HepG2 (cell line): ENCODE data around the gene CYP27B1. TPM values are rescaled to one million over a fixed set of nuclear protein-coding genes. Genes with fewer than 3 reads are reported as not detected.

Experiments used
- ATAD3A ChIP-seq: sonication (generic); formaldehyde crosslinking; IDR thresholded peaks from 2 replicates; pipeline ENCODE4 v1.4.0; 2020; ENCODE audit warnings: missing genetic modification reagents
- GATA4 ChIP-seq: sonication (generic); IDR thresholded peaks from 2 replicates; pipeline ENCODE4 v1.6.1; 2016; ENCODE audit warnings: antibody characterized with exemption, low read depth, borderline replicate concordance
- PCBP1 ChIP-seq: fragments of 200-400 bp; formaldehyde crosslinking; IDR thresholded peaks from 2 replicates; pipeline ENCODE4 v1.6.1; 2017; ENCODE audit warnings: mild to moderate bottlenecking, low read depth, low read length, borderline replicate concordance
- REPIN1 ChIP-seq: sonication (generic); formaldehyde crosslinking; IDR thresholded peaks from 2 replicates; pipeline ENCODE4 v1.8.0; 2022; ENCODE audit warnings: missing genetic modification reagents, low read depth, mild to moderate bottlenecking, borderline replicate concordance
- SP4 ChIP-seq: sonication (generic); formaldehyde crosslinking; IDR thresholded peaks from 2 replicates; pipeline ENCODE4 v1.8.1; 2023; ENCODE audit warnings: mild to moderate bottlenecking, missing genetic modification reagents
- TEAD2 ChIP-seq: sonication (generic); formaldehyde crosslinking; IDR thresholded peaks from 2 replicates; pipeline ENCODE4 v1.9.0; 2021; ENCODE audit warnings: missing genetic modification reagents
- ZNF234 ChIP-seq: sonication (generic); formaldehyde crosslinking; conservative IDR thresholded peaks from 2 replicates; pipeline ENCODE4 v1.5.1; 2020; ENCODE audit warnings: mild to moderate bottlenecking, missing genetic modification reagents
- ZNF564 ChIP-seq: sonication (generic); formaldehyde crosslinking; IDR thresholded peaks from 2 replicates; pipeline ENCODE4 v1.8.1; 2023; ENCODE audit warnings: mild to moderate bottlenecking, missing genetic modification reagents
- ZNF709 ChIP-seq: sonication (generic); formaldehyde crosslinking; IDR thresholded peaks from 2 replicates; pipeline ENCODE4 v1.5.0; 2020; ENCODE audit warnings: mild to moderate bottlenecking, missing genetic modification reagents
- ZSCAN9 ChIP-seq: IDR thresholded peaks from 2 replicates; pipeline ENCODE4 v1.6.1; 2016; ENCODE audit warnings: borderline replicate concordance
- polyA plus RNA-seq, 8 experiments: library from polyadenylated mRNA; depleted of rRNA in 3 of 8; stranded (reverse) in 7 of 8; unstranded in 1 of 8; fragments of >200 nt; fragmentation: Illumina TruSeq in 4 of 8; extraction: Trizol in 4 of 8; gene quantifications; 2 replicates each; pipeline versions ENCODE4 v1.2.1 to v1.2.3, GENCODE V29; 2011 to 2016; ENCODE audit warnings: low read depth in 4 of 8, missing spikeins in 1 of 8, mixed read lengths in 1 of 8; ENCODE audit not compliant: insufficient read depth in 1 of 8
- total RNA-seq, 5 experiments: library from RNA; depleted of rRNA; stranded (reverse); fragments of >200 nt; fragmentation: Illumina TruSeq; extraction: Trizol; gene quantifications; 2 replicates each; pipeline ENCODE4 v1.2.3, GENCODE V29; 2016; ENCODE audit warnings: low read depth in 1 of 5
- TF ChIP-seq, protein P1 (sequence below): sonication (generic); formaldehyde crosslinking; IDR thresholded peaks from 2 replicates; pipeline ENCODE4 v1.4.0; 2020; ENCODE audit warnings: mild to moderate bottlenecking, missing genetic modification reagents, borderline replicate concordance
- TF ChIP-seq, protein P2 (sequence below): IDR thresholded peaks from 2 replicates; pipeline ENCODE4 v1.6.1; 2016; ENCODE audit warnings: low read depth, control low read depth
- TF ChIP-seq, protein P3 (sequence below): sonication (generic); formaldehyde crosslinking; IDR thresholded peaks from 2 replicates; pipeline ENCODE4 v1.5.1; 2020; ENCODE audit warnings: mild to moderate bottlenecking, missing genetic modification reagents, moderate library complexity
- TF ChIP-seq, protein P4 (sequence below): sonication (generic); formaldehyde crosslinking; IDR thresholded peaks from 2 replicates; pipeline ENCODE4 v1.4.0; 2020; ENCODE audit warnings: mild to moderate bottlenecking, low read depth, missing genetic modification reagents
- TF ChIP-seq, protein P5 (sequence below): sonication (generic); formaldehyde crosslinking; IDR thresholded peaks from 2 replicates; pipeline ENCODE4 v1.9.0; 2022; ENCODE audit warnings: missing genetic modification reagents, mild to moderate bottlenecking, borderline replicate concordance

Gene CYP27B1
- total and polyA plus RNA-seq, 2 of the 13 experiments (the other 11 are each of a cell fraction or from before 2014, with no cell fraction given) = 2.3 to 3.0 TPM

DNA sequence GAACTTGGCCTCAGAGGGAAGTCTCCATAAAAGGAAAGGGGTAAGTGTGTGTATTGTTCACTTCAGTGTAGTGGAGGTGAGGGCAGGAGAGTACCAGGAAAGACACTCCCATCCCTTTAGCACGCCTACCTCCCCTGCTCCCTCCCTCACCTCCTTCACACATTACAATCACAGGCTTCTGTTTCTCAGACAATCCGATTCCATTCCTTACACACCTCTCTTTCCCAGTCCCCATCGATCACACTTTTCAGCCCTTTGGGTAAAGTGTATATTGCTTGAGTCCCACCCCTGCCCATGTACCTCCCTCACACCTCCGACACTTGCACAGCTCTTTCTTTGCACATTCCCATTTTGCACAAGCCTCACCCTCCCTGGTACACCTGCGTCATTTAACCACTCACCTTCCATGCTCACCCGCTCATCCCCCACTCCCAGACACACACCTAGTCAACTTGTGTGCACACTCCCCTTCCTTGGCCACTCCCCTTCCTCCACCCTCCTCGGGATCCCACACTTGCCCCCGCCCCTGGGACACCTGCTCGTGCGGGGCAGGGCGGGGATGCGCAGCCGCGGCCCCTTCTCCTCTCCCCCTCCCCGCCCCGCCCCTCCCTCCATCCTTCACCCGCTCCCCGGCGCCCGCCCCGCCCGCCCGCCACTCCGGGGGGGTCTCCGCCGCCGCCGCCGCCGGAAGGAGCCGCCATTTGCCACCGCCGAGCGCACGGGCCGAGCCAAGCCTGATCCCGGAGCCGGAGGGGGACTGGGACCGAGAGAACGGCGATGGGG, 12.3 kb downstream of the CYP27B1 start, which contains the start of gene MARCHF9 (continued):
- TF ChIP-seq, protein P1, sequence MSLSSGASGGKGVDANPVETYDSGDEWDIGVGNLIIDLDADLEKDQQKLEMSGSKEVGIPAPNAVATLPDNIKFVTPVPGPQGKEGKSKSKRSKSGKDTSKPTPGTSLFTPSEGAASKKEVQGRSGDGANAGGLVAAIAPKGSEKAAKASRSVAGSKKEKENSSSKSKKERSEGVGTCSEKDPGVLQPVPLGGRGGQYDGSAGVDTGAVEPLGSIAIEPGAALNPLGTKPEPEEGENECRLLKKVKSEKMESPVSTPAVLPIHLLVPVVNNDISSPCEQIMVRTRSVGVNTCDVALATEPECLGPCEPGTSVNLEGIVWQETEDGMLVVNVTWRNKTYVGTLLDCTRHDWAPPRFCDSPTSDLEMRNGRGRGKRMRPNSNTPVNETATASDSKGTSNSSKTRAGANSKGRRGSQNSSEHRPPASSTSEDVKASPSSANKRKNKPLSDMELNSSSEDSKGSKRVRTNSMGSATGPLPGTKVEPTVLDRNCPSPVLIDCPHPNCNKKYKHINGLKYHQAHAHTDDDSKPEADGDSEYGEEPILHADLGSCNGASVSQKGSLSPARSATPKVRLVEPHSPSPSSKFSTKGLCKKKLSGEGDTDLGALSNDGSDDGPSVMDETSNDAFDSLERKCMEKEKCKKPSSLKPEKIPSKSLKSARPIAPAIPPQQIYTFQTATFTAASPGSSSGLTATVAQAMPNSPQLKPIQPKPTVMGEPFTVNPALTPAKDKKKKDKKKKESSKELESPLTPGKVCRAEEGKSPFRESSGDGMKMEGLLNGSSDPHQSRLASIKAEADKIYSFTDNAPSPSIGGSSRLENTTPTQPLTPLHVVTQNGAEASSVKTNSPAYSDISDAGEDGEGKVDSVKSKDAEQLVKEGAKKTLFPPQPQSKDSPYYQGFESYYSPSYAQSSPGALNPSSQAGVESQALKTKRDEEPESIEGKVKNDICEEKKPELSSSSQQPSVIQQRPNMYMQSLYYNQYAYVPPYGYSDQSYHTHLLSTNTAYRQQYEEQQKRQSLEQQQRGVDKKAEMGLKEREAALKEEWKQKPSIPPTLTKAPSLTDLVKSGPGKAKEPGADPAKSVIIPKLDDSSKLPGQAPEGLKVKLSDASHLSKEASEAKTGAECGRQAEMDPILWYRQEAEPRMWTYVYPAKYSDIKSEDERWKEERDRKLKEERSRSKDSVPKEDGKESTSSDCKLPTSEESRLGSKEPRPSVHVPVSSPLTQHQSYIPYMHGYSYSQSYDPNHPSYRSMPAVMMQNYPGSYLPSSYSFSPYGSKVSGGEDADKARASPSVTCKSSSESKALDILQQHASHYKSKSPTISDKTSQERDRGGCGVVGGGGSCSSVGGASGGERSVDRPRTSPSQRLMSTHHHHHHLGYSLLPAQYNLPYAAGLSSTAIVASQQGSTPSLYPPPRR (CRISPR knock-in tag) = peak; percentile 34; the same call in 1 of the 2 replicates
- TF ChIP-seq TEAD2 (no peak), REPIN1 (CRISPR knock-in tag) (0 out of 2 replicates have a peak, but pooled peaks have one; percentile 38), GATA4 (no peak), ATAD3A (CRISPR knock-in tag) (no peak), ZNF709 (CRISPR knock-in tag) (no peak), ZNF234 (CRISPR knock-in tag) (no peak), SP4 (no peak), ZNF564 (CRISPR knock-in tag) (no peak), ZSCAN9 (CRISPR knock-in tag) (no peak), PCBP1 (0 out of 2 replicates have a peak, but pooled peaks have one; percentile 74)
- TF ChIP-seq, protein P2, sequence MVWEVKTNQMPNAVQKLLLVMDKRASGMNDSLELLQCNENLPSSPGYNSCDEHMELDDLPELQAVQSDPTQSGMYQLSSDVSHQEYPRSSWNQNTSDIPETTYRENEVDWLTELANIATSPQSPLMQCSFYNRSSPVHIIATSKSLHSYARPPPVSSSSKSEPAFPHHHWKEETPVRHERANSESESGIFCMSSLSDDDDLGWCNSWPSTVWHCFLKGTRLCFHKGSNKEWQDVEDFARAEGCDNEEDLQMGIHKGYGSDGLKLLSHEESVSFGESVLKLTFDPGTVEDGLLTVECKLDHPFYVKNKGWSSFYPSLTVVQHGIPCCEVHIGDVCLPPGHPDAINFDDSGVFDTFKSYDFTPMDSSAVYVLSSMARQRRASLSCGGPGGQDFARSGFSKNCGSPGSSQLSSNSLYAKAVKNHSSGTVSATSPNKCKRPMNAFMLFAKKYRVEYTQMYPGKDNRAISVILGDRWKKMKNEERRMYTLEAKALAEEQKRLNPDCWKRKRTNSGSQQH (CRISPR knock-in tag) = no peak
- TF ChIP-seq, protein P3, sequence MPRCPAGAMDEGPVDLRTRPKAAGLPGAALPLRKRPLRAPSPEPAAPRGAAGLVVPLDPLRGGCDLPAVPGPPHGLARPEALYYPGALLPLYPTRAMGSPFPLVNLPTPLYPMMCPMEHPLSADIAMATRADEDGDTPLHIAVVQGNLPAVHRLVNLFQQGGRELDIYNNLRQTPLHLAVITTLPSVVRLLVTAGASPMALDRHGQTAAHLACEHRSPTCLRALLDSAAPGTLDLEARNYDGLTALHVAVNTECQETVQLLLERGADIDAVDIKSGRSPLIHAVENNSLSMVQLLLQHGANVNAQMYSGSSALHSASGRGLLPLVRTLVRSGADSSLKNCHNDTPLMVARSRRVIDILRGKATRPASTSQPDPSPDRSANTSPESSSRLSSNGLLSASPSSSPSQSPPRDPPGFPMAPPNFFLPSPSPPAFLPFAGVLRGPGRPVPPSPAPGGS (CRISPR knock-in tag) = 0 out of 2 replicates have a peak, but pooled peaks have one; percentile 34
- TF ChIP-seq, protein P4, sequence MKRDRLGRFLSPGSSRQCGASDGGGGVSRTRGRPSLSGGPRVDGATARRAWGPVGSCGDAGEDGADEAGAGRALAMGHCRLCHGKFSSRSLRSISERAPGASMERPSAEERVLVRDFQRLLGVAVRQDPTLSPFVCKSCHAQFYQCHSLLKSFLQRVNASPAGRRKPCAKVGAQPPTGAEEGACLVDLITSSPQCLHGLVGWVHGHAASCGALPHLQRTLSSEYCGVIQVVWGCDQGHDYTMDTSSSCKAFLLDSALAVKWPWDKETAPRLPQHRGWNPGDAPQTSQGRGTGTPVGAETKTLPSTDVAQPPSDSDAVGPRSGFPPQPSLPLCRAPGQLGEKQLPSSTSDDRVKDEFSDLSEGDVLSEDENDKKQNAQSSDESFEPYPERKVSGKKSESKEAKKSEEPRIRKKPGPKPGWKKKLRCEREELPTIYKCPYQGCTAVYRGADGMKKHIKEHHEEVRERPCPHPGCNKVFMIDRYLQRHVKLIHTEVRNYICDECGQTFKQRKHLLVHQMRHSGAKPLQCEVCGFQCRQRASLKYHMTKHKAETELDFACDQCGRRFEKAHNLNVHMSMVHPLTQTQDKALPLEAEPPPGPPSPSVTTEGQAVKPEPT (CRISPR knock-in tag) = peak; percentile 39; the same call in 1 of the 2 replicates
- TF ChIP-seq, protein P5, sequence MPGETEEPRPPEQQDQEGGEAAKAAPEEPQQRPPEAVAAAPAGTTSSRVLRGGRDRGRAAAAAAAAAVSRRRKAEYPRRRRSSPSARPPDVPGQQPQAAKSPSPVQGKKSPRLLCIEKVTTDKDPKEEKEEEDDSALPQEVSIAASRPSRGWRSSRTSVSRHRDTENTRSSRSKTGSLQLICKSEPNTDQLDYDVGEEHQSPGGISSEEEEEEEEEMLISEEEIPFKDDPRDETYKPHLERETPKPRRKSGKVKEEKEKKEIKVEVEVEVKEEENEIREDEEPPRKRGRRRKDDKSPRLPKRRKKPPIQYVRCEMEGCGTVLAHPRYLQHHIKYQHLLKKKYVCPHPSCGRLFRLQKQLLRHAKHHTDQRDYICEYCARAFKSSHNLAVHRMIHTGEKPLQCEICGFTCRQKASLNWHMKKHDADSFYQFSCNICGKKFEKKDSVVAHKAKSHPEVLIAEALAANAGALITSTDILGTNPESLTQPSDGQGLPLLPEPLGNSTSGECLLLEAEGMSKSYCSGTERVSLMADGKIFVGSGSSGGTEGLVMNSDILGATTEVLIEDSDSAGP = peak; percentile 19; the same call in 1 of the 2 replicates
